ENCODE data around the gene SLC25A28.

The SLC25A28 gene, protein sequence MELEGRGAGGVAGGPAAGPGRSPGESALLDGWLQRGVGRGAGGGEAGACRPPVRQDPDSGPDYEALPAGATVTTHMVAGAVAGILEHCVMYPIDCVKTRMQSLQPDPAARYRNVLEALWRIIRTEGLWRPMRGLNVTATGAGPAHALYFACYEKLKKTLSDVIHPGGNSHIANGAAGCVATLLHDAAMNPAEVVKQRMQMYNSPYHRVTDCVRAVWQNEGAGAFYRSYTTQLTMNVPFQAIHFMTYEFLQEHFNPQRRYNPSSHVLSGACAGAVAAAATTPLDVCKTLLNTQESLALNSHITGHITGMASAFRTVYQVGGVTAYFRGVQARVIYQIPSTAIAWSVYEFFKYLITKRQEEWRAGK

DNA sequence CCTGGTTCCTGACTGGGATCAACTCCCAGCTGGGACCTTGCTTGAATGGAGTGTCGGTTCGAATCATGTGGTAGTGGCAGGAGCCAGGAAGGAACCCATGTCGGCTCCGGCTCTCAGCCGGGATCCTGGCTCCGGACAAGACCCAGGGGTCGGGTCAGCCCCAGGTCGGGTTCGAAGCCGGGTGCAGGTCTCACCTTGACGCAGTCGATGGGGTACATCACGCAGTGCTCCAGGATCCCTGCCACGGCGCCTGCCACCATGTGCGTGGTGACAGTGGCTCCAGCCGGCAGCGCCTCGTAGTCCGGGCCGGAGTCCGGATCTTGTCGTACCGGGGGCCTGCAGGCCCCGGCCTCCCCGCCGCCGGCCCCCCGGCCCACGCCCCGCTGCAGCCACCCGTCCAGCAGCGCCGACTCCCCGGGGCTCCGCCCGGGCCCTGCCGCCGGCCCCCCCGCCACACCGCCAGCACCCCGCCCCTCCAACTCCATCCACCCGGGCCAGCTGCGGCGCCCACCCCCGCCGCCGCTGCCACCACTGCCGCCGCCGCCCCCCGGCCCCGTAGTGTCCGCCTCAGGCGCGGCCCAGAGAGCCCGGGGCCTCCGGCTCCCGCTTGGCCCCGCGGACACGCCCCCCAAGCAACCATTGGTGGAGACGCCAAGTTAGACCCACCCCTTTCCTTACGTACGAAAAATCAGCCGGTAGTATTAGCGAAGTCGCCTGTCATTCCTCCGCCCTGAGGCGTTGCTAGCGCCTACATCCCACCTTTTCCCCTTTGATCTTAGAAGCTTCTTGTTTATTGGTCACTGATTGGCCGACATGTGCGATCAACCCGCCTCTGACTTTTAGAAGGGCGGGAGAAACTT is at the start of gene SLC25A28:
Gene SLC25A28, minus strand, starts transcription at position 589 of the 860 bp plus-strand sequence. Its CDS starts 104 bp downstream, at position 485.
- Histone ChIP-seq H4K20me1 (peaks cover 38% of the 10 kb centered on the region), H3K4me3 (peak within 1 kb of the TSS; percentile 90), H3K9ac (peak within 1 kb of the TSS; percentile 90), H3K9me3 (no peaks in the 10 kb centered on the region), H3K4me2 (peak within 1 kb of the TSS; percentile 93), H3K27ac (peak within 1 kb of the TSS; percentile 94), H3K4me1 (peaks cover 39% of the 10 kb centered on the region), H3K36me3 (peaks cover 11% of the 10 kb centered on the region), H3K27me3 (no peaks in the 10 kb centered on the region)
- no peak for TF ChIP-seq Cebpa-rat (IDR thresholded peaks at IDR 0.05)

DNA sequence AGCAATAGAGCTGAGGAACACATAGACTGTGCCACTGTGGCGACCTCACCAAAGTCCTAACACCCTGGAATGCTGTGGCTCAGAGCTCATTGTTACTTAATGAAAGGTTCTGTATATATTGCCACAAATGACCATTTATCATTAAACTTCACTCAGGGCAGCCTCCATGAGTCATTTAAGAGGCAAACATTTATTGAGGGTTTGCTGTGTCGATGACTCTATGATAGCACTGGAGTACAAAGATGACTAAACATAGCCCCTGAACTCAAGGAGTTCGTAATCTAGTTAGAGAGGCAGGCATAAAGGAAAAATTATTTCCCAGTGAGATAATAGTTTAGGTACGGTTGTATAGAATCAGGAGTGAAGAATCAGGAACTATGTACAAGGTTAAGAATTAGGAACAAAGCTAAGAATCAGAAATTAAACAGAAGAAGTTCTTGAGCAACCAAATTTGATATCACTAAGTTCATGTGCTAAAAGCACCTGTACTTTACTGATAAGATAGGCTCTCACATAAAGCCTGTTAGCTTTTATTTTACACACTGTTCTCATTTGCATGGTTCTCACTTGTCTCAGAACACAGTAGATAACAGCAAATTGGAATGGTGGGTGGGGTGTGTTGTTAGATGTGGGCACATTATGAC is 47.0 kb upstream of the SLC25A28 start:
- no peaks in the 10 kb centered on the region for H3K9me3 ChIP-seq
- H3K27ac ChIP-seq = no peak overlapping the region
- H3K36me3 ChIP-seq = no peaks in the 10 kb centered on the region
- TF ChIP-seq Cebpa-rat (IDR thresholded peaks at IDR 0.05) = no peak
- no peak overlapping the region for H3K4me2 ChIP-seq
- H3K9ac ChIP-seq = no peak overlapping the region
- H3K27me3 ChIP-seq = no peaks in the 10 kb centered on the region
- H3K4me3 ChIP-seq = no peak overlapping the region
- H4K20me1 ChIP-seq = no peaks in the 10 kb centered on the region
- H3K4me1 ChIP-seq = no peaks in the 10 kb centered on the region

DNA sequence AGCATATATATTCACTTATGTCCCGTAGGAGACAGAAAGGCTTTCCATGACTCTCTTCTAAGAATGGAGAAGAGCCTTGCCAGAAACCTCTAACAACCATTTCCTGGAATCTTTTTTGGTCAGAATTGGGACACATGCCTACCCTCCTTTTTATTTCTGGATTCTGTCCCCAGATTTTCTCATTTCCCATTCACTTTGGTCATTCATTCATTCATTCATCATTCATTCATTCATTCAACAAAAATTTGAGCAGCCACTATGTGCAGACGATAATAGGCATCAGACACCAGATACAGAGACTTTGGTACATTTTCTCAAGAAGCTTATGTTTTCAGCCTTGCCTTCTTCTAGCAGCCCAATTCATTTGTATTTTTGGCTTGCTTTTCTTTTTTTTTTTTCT is 45.1 kb upstream of the SLC25A28 start:
- Histone ChIP-seq H4K20me1 (no peaks in the 10 kb centered on the region), H3K4me3 (no peak overlapping the region), H3K9me3 (no peaks in the 10 kb centered on the region), H3K27ac (no peak overlapping the region), H3K4me2 (no peak overlapping the region), H3K4me1 (no peaks in the 10 kb centered on the region), H3K27me3 (no peaks in the 10 kb centered on the region), H3K9ac (no peak overlapping the region), H3K36me3 (no peaks in the 10 kb centered on the region)
- TF ChIP-seq Cebpa-rat (IDR thresholded peaks at IDR 0.05) = no peak

DNA sequence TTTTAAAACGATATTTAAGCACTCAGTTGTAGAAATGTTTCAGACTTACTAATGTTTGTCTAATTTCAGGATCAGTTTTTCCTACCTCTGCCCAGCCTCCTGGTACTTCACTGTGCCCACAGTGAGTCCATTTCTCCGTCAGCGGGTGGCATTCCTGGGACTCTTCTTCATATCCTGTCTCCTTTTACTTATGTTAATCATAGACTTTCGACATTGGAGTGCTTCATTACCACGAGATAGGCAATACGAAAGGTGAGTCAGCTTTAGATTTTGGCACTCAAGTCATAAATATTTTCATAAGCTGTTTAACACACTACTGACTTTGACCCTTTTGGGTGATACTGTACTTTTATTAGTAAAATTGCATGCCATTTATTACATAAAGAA is 41.1 kb upstream of the SLC25A28 start:
- Histone ChIP-seq H3K27ac (no peak overlapping the region), H3K9me3 (peaks cover 9% of the 10 kb centered on the region), H4K20me1 (no peaks in the 10 kb centered on the region), H3K4me2 (no peak overlapping the region), H3K27me3 (no peaks in the 10 kb centered on the region), H3K36me3 (no peaks in the 10 kb centered on the region), H3K9ac (no peak overlapping the region), H3K4me3 (no peak overlapping the region), H3K4me1 (no peaks in the 10 kb centered on the region)
- no peak for TF ChIP-seq Cebpa-rat (IDR thresholded peaks at IDR 0.05)

DNA sequence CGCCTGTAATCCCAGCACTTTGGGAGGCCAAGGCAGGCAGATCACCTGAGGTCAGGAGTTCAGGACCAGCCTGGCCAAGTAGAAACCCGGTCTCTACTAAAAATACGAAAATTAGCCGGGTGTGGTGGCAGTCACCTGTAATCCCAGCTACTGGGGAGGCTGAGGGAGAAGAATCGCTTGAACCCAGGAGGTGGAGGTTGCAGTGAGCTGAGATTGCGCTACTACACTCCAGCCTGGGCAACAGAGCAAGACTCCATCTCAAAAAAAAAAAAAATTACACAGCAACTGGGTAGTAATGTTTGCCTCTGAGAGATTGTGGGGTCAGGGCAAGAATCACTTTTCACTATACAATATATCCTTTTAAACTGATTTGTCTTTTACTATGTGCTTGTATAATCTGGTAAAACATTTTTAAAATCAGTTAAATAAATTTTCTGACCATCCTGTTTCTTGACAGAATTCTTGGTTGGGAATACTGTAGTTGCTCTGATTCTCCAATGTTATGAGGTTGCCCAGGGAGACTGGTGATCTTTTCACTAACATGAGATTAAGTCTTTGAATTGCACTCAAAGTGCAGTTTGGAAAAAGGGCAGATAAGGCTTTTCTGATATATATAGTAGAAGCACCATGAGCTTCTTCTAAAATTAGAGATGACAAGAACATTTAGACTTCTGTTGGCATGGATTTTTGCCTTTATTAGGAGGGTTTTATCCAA is 40.6 kb upstream of the SLC25A28 start:
- Histone ChIP-seq H3K4me3 (no peak overlapping the region), H3K27ac (no peak overlapping the region), H3K4me2 (no peak overlapping the region)

DNA sequence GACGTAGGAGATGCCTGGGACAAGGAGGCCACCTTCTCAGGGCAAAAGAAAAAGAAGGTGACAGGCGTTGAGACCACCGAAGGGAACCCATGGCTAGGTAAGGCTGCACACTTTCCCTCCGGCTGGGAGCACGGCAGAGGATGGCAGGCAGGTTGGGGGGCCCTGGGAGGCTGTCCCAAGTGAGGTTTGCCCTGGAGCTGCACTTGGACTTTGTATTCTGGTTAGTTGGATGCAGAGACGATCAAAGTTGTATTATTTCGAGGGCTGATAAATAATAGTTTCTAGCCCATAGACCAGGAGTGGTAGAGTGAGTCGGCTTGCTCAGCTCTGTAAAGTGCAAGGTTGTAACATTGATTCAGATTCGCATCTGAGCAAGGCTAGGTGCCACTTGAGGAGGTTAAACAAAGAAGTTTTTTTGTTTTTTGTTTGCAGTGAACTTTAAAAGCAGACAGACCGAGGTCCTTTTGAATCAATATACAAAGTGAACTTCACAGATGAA is 39.7 kb upstream of the SLC25A28 start:
- TF ChIP-seq Cebpa-rat (IDR thresholded peaks at IDR 0.05) = no peak
- no peak overlapping the region for H3K9ac ChIP-seq
- peaks cover 9% of the 10 kb centered on the region for H3K9me3 ChIP-seq
- H3K27me3 ChIP-seq = no peaks in the 10 kb centered on the region
- H3K36me3 ChIP-seq = no peaks in the 10 kb centered on the region
- H3K27ac ChIP-seq = no peak overlapping the region
- no peaks in the 10 kb centered on the region for H4K20me1 ChIP-seq
- H3K4me1 ChIP-seq = no peaks in the 10 kb centered on the region
- no peak overlapping the region for H3K4me3 ChIP-seq
- no peak overlapping the region for H3K4me2 ChIP-seq

More for the DNA sequence above, 40.6 kb upstream of the SLC25A28 start:
- TF ChIP-seq Cebpa-rat (IDR thresholded peaks at IDR 0.05) = no peak
- no peaks in the 10 kb centered on the region for H4K20me1 ChIP-seq
- H3K4me1 ChIP-seq = no peaks in the 10 kb centered on the region
- H3K36me3 ChIP-seq = no peaks in the 10 kb centered on the region
- H3K9ac ChIP-seq = no peak overlapping the region
- H3K9me3 ChIP-seq = peaks cover 9% of the 10 kb centered on the region
- H3K27me3 ChIP-seq = no peaks in the 10 kb centered on the region

DNA sequence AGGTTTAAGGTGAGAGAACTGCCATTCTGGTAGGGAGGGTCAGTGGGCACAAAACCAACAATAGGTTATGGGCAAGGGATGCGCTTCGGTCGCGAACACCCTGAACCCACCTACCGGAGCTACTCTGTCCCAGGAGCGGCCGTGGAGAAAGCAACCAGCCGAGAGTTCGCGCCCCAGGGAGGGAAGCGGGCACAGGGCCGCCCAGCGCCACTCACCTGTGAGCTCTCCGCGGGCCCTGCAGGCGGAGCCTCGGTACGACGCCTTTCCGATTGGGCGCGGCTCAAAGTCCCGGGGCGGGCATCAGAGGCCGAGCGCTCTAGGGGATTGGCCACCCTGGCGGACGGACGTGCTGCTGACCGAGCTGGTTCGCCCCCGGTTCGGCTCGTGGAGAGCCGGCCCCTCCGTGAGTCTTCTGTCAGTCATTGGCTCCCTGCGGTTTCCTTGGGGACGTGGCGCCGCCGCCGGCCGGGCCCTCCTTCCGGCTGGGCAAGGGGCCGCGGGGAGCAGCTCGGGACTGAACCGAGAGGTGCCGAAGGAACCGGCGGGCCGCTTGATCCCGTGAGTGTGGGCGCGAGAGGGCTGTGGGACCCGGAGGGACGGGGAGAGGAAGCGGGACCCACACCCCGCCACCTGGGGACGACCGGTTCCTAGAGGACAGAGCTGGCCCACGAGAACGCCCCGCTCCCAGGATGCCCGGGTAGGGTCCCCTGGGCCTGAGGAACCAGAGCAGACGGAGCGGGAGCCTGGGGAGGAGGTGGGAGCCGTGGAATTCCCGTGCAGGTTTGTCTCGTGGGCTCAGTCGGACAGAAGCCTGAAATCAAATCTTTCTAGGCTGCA is 39.0 kb upstream of the SLC25A28 start, which contains the start of gene ENTPD7:
Gene ENTPD7, plus strand, starts transcription at position 479 of the 837 bp plus-strand sequence. CDS start 448 bp downstream, outside the sequence.
- Histone ChIP-seq H3K9me3 (peaks cover 9% of the 10 kb centered on the region), H3K36me3 (no peaks in the 10 kb centered on the region), H3K27ac (no peak within 1 kb of the TSS), H3K4me2 (no peak within 1 kb of the TSS), H3K4me3 (no peak within 1 kb of the TSS), H3K9ac (no peak within 1 kb of the TSS), H4K20me1 (no peaks in the 10 kb centered on the region), H3K27me3 (no peaks in the 10 kb centered on the region), H3K4me1 (no peaks in the 10 kb centered on the region)
- TF ChIP-seq Cebpa-rat (IDR thresholded peaks at IDR 0.05) = no peak

DNA sequence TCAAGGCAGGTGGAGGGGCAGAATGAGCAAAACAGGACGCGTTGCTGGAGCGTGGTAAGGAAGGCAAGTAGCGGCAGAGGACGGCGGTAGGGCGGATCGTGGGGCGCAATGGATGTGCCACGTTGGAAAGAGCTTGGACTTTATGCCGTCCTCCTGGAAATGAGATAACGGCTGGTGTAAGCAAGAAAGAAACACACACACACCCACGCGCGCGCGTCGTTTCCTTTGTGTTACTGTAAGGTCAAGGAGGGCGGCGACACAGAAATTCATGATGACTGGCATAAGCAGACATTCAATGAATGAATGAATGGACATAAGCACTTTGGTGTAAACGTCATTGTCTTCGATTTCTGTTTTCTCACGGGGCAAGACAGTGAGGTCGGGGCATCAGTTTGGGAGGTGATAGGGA is 38.4 kb upstream of the SLC25A28 start:
- peaks cover 9% of the 10 kb centered on the region for H3K9me3 ChIP-seq
- H3K27me3 ChIP-seq = no peaks in the 10 kb centered on the region
- no peaks in the 10 kb centered on the region for H3K4me1 ChIP-seq
- H3K36me3 ChIP-seq = no peaks in the 10 kb centered on the region
- no peak for TF ChIP-seq Cebpa-rat (IDR thresholded peaks at IDR 0.05)
- no peak overlapping the region for H3K9ac ChIP-seq
- H3K27ac ChIP-seq = no peak overlapping the region
- H4K20me1 ChIP-seq = no peaks in the 10 kb centered on the region
- no peak overlapping the region for H3K4me2 ChIP-seq
- H3K4me3 ChIP-seq = no peak overlapping the region
